ENCODE results near the gene LMNTD2.
A peak's percentile ranks its signal among the peaks of the same experiment; 100 is the strongest.

The LMNTD2 gene, protein sequence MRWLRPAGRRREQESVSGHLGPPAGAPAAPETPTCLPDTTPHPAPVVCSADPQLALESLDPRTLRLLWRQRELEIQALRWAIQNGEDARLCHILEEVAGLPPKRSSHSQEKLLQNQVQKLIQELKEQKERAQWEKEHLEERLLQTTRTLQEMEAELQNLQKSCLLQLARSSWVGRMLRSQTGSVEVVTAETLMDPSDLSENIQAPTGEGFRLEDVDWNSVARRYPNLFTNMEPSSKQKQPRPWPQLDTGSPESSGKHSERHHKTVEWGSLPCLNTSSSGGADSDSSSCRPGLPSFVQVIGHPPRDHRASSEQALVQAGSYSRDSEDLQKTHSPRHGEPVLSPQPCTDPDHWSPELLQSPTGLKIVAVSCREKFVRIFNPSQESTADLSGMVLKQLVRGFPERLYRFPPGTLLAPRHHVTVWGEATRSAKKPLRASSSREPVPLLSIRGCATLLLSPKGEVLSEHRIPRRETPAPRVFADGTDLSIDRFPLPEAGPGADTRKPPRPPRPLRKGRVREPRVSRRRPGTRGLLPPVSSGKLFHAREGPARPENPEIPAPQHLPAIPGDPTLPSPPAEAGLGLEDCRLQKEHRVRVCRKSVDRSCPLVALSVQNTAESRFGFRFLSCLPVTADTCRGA

DNA sequence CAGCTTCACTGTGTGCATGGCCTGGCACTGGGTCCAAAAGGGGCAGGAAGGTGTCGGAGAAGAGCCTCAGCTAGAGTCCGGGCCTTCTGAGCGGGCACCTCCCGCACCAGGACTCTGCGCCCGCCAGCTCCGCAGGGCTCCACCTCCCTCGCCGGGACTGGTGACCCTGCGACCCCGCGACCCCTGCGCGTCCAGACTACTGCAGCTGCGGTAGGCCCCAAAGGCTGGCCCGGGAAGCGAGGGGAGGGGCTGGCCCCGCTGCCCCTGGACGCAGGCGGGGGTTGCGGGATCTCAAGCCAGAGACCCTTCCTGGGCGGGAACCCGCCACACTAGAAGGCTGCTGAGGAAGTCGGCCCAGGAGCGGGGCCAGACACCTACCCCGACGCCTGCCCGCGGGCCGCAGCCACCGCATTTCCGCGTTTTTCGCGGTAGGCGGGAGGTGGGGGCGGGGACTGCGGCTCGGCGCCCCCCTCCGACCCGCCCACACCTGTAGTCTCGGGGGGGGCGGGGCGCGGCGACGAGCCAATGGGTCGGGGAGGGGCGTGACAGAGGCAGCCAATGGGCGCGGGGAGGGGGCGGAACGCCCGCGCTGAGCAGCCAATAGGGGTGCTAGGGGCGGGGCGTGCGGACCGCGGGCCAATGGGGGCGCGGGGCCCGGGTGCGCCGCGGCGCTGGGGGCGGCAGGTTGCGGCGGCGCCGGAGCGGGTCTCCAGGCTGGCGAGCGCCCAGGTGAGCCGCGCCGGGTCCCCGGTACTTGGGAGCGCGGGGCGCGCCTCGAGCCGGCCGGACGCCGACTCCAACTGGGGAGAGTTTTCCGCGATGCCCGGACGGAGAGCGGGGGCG lies at the start of gene LMNTD2, which contains the start of gene RASSF7:
TSS of gene LMNTD2 (minus strand) at position 434 of the 843 bp plus-strand sequence. CDS start at position 412, 22 bp downstream.
TSS of gene RASSF7 (plus strand) at position 666 of the 843 bp plus-strand sequence. CDS start 799 bp downstream, outside the sequence.
- H3K4me3 ChIP-seq (ENCODE audit: low read depth, low read length), result peak within 1 kb of the TSS; percentile 70
- DNase-seq (ENCODE audit: low read depth), result peak; percentile 85

DNA sequence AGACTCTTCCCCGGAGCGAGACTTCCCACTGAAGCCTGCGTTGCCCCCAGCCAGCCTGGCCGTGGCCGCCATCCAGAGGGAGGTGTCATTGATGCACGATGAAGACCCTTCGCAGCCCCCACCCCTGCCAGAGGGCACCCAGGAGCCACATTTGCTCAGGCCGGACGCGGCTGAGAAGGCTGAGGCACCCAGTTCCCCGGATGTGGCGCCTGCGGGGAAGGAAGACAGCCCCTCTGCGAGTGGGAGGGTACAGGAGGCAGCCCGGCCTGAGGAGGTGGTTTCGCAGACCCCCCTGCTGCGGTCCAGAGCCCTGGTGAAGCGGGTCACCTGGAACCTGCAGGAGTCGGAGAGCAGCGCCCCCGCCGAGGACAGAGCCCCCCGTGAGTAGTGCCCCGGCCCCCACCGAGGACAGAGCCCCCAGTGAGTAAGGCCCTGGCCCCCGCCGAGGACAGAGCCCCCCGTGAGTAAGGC lies 48.8 kb upstream of the LMNTD2 start:
- H3K4me3 ChIP-seq (ENCODE audit: low read depth, low read length), result no peak overlapping the region
- TF ChIP-seq, protein P1, sequence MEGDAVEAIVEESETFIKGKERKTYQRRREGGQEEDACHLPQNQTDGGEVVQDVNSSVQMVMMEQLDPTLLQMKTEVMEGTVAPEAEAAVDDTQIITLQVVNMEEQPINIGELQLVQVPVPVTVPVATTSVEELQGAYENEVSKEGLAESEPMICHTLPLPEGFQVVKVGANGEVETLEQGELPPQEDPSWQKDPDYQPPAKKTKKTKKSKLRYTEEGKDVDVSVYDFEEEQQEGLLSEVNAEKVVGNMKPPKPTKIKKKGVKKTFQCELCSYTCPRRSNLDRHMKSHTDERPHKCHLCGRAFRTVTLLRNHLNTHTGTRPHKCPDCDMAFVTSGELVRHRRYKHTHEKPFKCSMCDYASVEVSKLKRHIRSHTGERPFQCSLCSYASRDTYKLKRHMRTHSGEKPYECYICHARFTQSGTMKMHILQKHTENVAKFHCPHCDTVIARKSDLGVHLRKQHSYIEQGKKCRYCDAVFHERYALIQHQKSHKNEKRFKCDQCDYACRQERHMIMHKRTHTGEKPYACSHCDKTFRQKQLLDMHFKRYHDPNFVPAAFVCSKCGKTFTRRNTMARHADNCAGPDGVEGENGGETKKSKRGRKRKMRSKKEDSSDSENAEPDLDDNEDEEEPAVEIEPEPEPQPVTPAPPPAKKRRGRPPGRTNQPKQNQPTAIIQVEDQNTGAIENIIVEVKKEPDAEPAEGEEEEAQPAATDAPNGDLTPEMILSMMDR (conservative IDR thresholded peaks at IDR 0.05; ENCODE audit: low read depth, low read length), result no peak
- no peak for DNase-seq (ENCODE audit: low read depth)

More for the DNA sequence above, at the start of gene LMNTD2, which contains the start of gene RASSF7:
- TF ChIP-seq, protein P1 (conservative IDR thresholded peaks at IDR 0.05; ENCODE audit: low read depth, low read length), result no peak

DNA sequence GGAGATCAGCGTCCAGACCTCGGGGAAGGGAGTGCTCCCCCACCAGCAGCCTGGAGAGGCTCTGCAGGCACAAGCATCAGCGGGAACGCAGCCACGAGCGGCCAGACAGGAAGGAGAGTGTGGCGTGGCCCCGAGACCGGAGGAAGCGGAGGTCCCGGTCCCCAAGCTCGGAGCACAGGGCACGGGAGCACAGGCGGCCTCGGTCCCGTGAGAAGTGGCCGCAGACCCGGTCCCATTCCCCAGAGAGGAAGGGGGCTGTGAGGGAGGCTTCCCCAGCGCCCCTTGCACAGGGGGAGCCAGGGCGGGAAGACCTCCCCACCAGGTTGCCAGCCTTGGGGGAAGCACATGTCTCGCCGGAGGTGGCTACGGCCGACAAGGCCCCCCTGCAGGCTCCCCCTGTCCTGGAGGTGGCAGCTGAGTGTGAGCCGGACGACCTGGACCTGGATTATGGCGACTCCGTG lies 48.3 kb upstream of the LMNTD2 start:
- TF ChIP-seq, protein P1 (conservative IDR thresholded peaks at IDR 0.05; ENCODE audit: low read depth, low read length), result no peak
- no peak overlapping the region for H3K4me3 ChIP-seq (ENCODE audit: low read depth, low read length)
- DNase-seq (ENCODE audit: low read depth), result no peak

DNA sequence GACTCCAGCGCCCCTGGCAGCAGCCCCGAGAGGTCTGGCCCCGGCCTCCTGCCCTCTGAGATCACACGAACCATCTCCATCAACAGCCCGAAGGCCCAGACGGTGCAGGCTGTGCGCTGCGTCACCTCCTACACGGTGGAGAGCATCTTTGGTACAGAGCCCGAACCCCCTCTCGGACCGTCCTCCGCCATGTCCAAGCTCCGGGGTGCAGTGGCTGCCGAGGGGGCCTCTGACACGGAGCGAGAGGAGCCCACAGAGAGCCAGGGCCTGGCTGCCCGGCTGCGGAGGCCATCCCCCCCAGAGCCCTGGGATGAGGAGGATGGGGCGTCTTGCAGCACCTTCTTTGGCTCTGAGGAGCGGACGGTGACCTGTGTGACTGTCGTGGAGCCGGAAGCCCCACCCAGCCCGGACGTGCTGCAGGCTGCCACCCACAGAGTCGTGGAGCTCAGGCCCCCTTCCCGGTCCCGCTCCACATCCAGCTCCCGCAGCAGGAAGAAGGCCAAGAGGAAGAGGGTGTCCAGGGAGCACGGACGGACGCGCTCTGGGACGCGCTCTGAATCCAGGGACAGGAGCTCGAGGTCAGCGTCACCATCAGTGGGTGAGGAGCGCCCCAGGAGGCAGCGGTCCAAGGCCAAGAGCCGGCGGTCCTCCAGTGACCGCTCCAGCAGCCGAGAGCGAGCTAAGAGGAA lies 47.6 kb upstream of the LMNTD2 start:
- DNase-seq (ENCODE audit: low read depth), result no peak
- TF ChIP-seq, protein P1 (conservative IDR thresholded peaks at IDR 0.05; ENCODE audit: low read depth, low read length), result no peak
- H3K4me3 ChIP-seq (ENCODE audit: low read depth, low read length), result no peak overlapping the region

DNA sequence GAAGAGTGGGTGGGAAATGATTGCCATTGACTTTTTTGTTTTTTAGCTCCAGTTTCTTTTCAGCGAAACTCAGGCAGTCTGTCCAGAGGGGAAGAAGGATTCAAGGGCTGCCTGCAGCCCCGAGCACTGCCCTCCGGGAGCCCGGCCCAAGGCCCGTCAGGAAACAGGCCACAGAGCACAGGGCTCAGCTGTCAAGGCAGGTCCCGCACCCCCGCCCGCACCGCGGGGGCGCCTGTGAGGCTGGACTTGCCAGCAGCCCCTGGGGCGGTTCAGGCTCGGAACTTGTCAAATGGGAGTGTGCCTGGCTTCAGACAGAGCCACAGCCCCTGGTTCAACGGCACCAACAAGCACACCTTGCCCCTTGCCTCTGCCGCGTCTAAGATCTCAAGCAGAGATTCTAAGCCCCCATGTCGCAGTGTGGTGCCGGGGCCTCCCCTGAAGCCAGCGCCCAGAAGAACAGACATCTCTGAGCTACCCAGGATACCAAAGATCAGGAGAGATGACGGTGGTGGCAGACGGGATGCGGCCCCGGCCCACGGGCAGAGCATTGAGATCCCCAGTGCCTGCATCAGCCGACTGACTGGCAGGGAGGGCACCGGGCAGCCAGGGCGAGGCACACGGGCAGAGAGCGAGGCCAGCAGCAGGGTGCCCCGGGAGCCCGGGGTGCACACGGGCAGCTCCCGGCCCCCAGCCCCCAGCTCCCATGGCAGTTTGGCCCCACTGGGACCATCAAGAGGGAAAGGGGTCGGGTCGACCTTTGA lies 46.7 kb upstream of the LMNTD2 start:
- TF ChIP-seq, protein P1 (conservative IDR thresholded peaks at IDR 0.05; ENCODE audit: low read depth, low read length), result no peak
- DNase-seq (ENCODE audit: low read depth), result no peak
- no peak overlapping the region for H3K4me3 ChIP-seq (ENCODE audit: low read depth, low read length)

Measured in choroid plexus epithelial cell (primary cell).